Airway epithelial cell (primary cell): ENCODE measurements around the gene TMSB4Y. TPM values are rescaled to one million over a fixed set of nuclear protein-coding genes. Genes with fewer than 3 reads are reported as not detected.

Experiments
- total RNA-seq: library from RNA; depleted of rRNA; stranded (reverse); fragments of >200 nt; gene quantifications from 2 replicates; pipeline ENCODE4 v1.2.3, GENCODE V29; 2015

TMSB4Y gene
- not detected in 2 replicates for total RNA-seq

DNA sequence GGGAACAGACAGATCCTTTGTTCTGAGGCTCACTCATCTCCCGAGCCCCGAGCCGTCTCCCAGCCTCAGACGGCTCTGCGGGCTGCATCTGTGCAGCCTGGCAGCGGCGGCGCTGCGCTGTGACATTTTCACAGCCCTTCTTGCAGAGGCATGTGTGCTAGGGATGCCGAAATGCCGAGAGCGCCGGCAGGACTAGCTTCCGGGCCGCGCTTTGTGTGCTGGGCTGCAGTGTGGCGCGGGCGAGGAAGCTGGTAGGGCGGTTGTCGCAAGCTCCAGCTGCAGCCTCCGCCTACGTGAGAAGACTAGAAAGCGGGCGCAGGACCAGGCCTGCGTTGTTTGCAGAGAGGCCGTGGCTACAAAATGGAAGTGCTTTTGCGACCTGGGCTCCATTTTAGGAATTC is at the start of gene TMSB4Y:
Gene TMSB4Y (plus strand): TSS at position 332 of the 401 bp plus-strand sequence.

Other genes starting within 250 kb of the TMSB4Y start
- not detected in 2 replicates for gene UTY, start 223.9 kb upstream of the TMSB4Y start, total RNA-seq